GM20000 (cell line): ENCODE data around the gene EGFR.

Experiments
- DNase-seq: peaks from one replicate; pipeline ENCODE4 v3.0.0; 2012; ENCODE audit warnings: low spot score
- TF ChIP-seq, protein P1 (sequence below): IDR thresholded peaks from 2 replicates; pipeline ENCODE4 v1.5.1; 2012; ENCODE audit warnings: mild to moderate bottlenecking, control low read depth; ENCODE audit errors: extremely low read depth, missing control alignments

The EGFR gene

DNA sequence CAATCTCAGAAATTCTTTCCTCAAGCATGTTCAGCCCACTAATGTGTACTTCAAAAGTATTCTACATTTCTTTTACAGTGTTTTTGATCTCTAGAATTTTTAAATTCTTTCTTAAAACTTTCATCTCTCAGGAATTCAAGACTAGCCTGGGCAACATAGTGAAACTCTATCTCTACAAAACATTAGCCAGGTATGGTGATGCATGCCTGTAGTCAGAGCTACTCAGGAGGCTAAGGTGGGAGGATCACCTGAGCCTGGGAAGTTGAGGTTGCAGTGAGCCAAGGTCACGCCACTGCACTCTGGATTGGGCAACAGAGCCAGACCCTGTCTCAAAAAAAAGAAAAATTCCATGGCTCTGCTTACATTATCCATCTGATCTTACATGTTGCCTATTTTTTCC is 5.0 kb upstream of the EGFR start:
- TF ChIP-seq, protein P1, sequence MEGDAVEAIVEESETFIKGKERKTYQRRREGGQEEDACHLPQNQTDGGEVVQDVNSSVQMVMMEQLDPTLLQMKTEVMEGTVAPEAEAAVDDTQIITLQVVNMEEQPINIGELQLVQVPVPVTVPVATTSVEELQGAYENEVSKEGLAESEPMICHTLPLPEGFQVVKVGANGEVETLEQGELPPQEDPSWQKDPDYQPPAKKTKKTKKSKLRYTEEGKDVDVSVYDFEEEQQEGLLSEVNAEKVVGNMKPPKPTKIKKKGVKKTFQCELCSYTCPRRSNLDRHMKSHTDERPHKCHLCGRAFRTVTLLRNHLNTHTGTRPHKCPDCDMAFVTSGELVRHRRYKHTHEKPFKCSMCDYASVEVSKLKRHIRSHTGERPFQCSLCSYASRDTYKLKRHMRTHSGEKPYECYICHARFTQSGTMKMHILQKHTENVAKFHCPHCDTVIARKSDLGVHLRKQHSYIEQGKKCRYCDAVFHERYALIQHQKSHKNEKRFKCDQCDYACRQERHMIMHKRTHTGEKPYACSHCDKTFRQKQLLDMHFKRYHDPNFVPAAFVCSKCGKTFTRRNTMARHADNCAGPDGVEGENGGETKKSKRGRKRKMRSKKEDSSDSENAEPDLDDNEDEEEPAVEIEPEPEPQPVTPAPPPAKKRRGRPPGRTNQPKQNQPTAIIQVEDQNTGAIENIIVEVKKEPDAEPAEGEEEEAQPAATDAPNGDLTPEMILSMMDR, result no peak
- DNase-seq, result no peak

DNA sequence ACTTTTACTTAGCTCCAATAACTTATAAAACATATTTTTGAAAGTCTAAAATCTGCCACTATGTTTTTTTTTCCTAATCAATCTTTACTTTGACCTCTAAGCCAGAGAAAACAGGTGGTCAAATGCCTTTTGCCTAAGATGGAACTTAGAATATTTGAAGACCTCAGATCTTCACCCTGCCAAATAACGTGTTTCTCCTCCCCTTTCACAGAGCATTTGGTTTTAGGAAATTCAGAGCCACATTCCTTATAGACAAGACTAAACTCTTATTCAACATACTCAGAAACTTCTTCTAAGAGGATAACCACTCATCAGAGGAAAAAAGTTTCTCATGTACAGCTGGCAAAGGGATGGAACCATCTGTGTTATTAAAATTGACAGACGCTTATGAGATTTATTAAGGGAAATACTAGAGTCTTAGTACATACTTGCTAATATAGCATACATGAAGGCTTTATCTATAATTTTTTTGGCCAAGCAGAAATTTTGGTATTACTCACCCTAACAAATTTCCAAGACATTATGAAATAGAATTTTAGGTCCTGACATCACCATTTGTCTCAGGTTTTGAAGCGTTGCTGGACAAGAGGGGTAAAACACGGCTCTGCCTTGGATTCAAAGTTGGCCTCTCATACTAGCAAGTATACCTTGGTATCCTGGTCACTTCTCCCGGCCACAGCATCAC is 2.6 kb upstream of the EGFR start:
- TF ChIP-seq, protein P1, result no peak
- DNase-seq, result no peak

DNA sequence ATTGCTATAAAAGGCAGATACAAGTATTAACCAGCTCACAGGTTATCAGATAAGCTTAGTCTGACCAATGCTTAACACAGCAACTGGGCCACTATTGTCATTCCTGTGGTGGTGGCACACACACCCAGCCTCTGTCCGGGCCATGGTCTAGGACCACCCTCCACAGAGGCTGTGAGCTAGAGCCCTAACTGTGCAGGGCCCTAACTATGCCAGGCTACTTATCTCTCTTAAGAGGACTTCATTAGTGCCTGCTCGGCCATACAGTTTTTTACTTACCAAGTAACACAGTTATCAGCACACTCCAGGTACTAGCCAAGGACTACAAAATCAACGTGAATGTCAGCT is 2.1 kb upstream of the EGFR start:
- no peak for DNase-seq
- TF ChIP-seq, protein P1, result no peak

DNA sequence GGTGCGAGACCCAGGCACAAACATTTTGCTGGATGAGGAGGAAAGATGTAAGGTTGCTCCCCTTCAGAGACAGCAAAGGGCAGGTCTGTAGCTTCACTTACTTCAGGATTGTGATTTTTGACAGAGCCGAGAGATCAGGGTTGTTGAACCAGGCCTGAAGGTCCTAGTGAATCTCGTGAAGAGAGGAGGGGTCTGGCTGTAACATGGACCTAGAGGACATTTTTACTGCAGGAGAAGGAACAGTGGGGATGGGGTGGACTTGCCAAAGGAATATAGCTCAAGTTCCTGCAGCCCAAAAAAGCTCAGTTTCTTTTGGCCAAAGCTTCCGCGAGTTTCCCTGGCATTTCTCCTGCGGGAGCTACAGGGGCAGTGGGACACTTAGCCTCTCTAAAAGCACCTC is 976 bp upstream of the EGFR start:
- TF ChIP-seq, protein P1, result no peak
- DNase-seq, result no peak

DNA sequence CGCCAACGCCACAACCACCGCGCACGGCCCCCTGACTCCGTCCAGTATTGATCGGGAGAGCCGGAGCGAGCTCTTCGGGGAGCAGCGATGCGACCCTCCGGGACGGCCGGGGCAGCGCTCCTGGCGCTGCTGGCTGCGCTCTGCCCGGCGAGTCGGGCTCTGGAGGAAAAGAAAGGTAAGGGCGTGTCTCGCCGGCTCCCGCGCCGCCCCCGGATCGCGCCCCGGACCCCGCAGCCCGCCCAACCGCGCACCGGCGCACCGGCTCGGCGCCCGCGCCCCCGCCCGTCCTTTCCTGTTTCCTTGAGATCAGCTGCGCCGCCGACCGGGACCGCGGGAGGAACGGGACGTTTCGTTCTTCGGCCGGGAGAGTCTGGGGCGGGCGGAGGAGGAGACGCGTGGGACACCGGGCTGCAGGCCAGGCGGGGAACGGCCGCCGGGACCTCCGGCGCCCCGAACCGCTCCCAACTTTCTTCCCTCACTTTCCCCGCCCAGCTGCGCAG is 424 bp downstream of the EGFR start:
- TF ChIP-seq, protein P1, result no peak
- DNase-seq, result peak; percentile 65

DNA sequence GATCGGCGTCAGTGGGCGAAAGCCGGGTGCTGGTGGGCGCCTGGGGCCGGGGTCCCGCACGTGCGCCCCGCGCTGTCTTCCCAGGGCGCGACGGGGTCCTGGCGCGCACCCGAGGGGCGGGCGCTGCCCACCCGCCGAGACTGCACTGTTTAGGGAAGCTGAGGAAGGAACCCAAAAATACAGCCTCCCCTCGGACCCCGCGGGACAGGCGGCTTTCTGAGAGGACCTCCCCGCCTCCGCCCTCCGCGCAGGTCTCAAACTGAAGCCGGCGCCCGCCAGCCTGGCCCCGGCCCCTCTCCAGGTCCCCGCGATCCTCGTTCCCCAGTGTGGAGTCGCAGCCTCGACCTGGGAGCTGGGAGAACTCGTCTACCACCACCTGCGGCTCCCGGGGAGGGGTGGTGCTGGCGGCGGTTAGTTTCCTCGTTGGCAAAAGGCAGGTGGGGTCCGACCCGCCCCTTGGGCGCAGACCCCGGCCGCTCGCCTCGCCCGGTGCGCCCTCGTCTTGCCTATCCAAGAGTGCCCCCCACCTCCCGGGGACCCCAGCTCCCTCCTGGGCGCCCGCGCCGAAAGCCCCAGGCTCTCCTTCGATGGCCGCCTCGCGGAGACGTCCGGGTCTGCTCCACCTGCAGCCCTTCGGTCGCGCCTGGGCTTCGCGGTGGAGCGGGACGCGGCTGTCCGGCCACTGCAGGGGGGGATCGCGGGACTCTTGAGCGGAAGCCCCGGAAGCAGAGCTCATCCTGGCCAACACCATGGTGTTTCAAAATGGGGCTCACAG is 1.1 kb downstream of the EGFR start:
- TF ChIP-seq, protein P1, result no peak
- peak; percentile 52 for DNase-seq

DNA sequence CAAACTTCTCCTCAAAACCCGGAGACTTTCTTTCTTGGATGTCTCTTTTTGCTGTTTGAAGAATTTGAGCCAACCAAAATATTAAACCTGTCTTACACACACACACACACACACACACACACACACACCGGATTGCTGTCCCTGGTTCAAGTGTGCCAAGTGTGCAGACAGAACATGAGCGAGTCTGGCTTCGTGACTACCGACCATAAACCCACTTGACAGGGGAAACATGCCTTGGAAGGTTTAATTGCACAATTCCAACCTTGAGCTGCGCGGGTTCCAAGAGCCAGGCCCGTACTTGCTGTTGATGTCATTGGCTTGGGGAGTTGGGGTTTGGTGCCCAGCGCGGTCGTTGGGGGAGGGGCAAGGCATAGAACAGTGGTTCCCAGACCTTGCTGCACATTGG is 1.7 kb downstream of the EGFR start:
- no peak for DNase-seq
- TF ChIP-seq, protein P1, result no peak
